HG02981 (cell line): ENCODE data around the gene KCNN1.
A peak's percentile ranks its signal among the peaks of the same experiment; 100 is the strongest.
"Not testable (repeated sequence)": the region's sequence is repeated elsewhere in the genome, so short reads cannot be mapped to it uniquely, and the experiment has no call there.

Source experiments
- ATAC-seq: cut with Tn5 transposase; IDR thresholded peaks from one replicate; pipeline ENCODE4 v1.9.1; 2021; ENCODE audit warnings: mild to moderate bottlenecking, moderate library complexity; ENCODE audit not compliant: unreplicated experiment

Gene KCNN1

GRCh38 chr19:17999684-18000479 is 33.0 kb downstream of the KCNN1 start:
- ATAC-seq: no peak

- no peak for ATAC-seq
Observed at GRCh38 chr19:18000480-18000914, 33.6 kb downstream of the KCNN1 start.

- peak; percentile 77 for ATAC-seq
Observed at GRCh38 chr19:18000915-18001776, 34.2 kb downstream of the KCNN1 start.

GRCh38 chr19:18001777-18002345 is 35.0 kb downstream of the KCNN1 start:
- no peak for ATAC-seq

- no peak for ATAC-seq
Observed at GRCh38 chr19:18002347-18002850, 35.5 kb downstream of the KCNN1 start.

GRCh38 chr19:18005750-18006149 is 38.8 kb downstream of the KCNN1 start:
- not testable (repeated sequence) for ATAC-seq

GRCh38 chr19:18007044-18007916 is 40.4 kb downstream of the KCNN1 start:
- ATAC-seq: peak; percentile 48

GRCh38 chr19:18007917-18008673 is 41.2 kb downstream of the KCNN1 start, which contains the start of gene ARRDC2:
ARRDC2 (plus strand) TSS chr19:18008170; CDS start chr19:18008311, 141 bp downstream.
- no peak for ATAC-seq

GRCh38 chr19:18008814-18009213 is 41.9 kb downstream of the KCNN1 start:
- no peak for ATAC-seq

- ATAC-seq: no peak
Observed at GRCh38 chr19:18009412-18010066, 42.6 kb downstream of the KCNN1 start.

- ATAC-seq: no peak
Observed at GRCh38 chr19:18010149-18010548, 43.2 kb downstream of the KCNN1 start.

GRCh38 chr19:18013210-18014111 is 46.6 kb downstream of the KCNN1 start:
- no peak for ATAC-seq

- ATAC-seq: no peak
Observed at GRCh38 chr19:18014197-18014596, 47.3 kb downstream of the KCNN1 start.

- ATAC-seq: no peak
Observed at GRCh38 chr19:18016209-18016910, 49.5 kb downstream of the KCNN1 start.

- ATAC-seq: no peak
Observed at GRCh38 chr19:18017275-18018083, 50.6 kb downstream of the KCNN1 start.
